ENCODE measurements around the gene NENF.

- TF ChIP-seq EP300 (IDR thresholded peaks at IDR 0.05; ENCODE audit: borderline replicate concordance), result no peak
- no peak for TF ChIP-seq RAD21 (IDR thresholded peaks at IDR 0.05; ENCODE audit: low read depth)
These were observed 38.6 kb downstream of the NENF start for GRCh38 chr1:212471286-212471685.
